HG03520 (cell line): ENCODE measurements around the gene CCDC102A.

Experiments used
- ATAC-seq: cut with Tn5 transposase; IDR thresholded peaks from one replicate; pipeline ENCODE4 v1.9.1; 2021; ENCODE audit warnings: mild to moderate bottlenecking, moderate library complexity; ENCODE audit not compliant: unreplicated experiment

Gene CCDC102A

GRCh38 chr16:57538235-57538721 lies 1.9 kb upstream of the CCDC102A start:
- ATAC-seq = no peak

GRCh38 chr16:57537581-57538234 lies 1.3 kb upstream of the CCDC102A start:
- no peak for ATAC-seq

GRCh38 chr16:57537194-57537505 lies 779 bp upstream of the CCDC102A start:
- ATAC-seq = no peak

GRCh38 chr16:57535680-57536305 lies 578 bp downstream of the CCDC102A start:
- ATAC-seq = peak; percentile 52

GRCh38 chr16:57534881-57535658 lies 1.3 kb downstream of the CCDC102A start:
- no peak for ATAC-seq

- no peak for ATAC-seq
Measured at GRCh38 chr16:57534337-57534880, 2.0 kb downstream of the CCDC102A start.

GRCh38 chr16:57533431-57534336 lies 2.7 kb downstream of the CCDC102A start:
- no peak for ATAC-seq

GRCh38 chr16:57532266-57532625 lies 4.1 kb downstream of the CCDC102A start:
- no peak for ATAC-seq

- ATAC-seq = no peak
Measured at GRCh38 chr16:57531635-57532265, 4.6 kb downstream of the CCDC102A start.

GRCh38 chr16:57531253-57531575 lies 5.2 kb downstream of the CCDC102A start:
- no peak for ATAC-seq

- no peak for ATAC-seq
Measured at GRCh38 chr16:57530522-57531252, 5.7 kb downstream of the CCDC102A start.

GRCh38 chr16:57530104-57530521 lies 6.3 kb downstream of the CCDC102A start:
- ATAC-seq = no peak

GRCh38 chr16:57529391-57530103 lies 6.8 kb downstream of the CCDC102A start:
- no peak for ATAC-seq

- no peak for ATAC-seq
Measured at GRCh38 chr16:57528499-57529390, 7.6 kb downstream of the CCDC102A start.

GRCh38 chr16:57527610-57528360 lies 8.6 kb downstream of the CCDC102A start:
- ATAC-seq = no peak

GRCh38 chr16:57527027-57527426 lies 9.3 kb downstream of the CCDC102A start:
- no peak for ATAC-seq

- no peak for ATAC-seq
Measured at GRCh38 chr16:57526498-57526897, 9.9 kb downstream of the CCDC102A start.
